Measurements from ENCODE around the gene CSNK1A1L.

The CSNK1A1L gene

GRCh38 chr13:37105251-37105714, at the start of gene CSNK1A1L:
Gene CSNK1A1L, minus strand, starts transcription at chr13:37105664. Its CDS starts 408 bp downstream, at chr13:37105256.
- no peak for DNase-seq

- DNase-seq = no peak
Measured at GRCh38 chr13:37149380-37149779, 43.9 kb upstream of the CSNK1A1L start.

- DNase-seq = no peak
Measured at GRCh38 chr13:37148501-37148900, 43.0 kb upstream of the CSNK1A1L start.

- no peak for DNase-seq
Measured at GRCh38 chr13:37144661-37145060, 39.2 kb upstream of the CSNK1A1L start.

- DNase-seq = no peak
Measured at GRCh38 chr13:37143911-37144310, 38.4 kb upstream of the CSNK1A1L start.

- no peak for DNase-seq
Measured at GRCh38 chr13:37142877-37143276, 37.4 kb upstream of the CSNK1A1L start.

GRCh38 chr13:37141011-37141410, 35.5 kb upstream of the CSNK1A1L start:
- no peak for DNase-seq

- no peak for DNase-seq
Measured at GRCh38 chr13:37139356-37139755, 33.9 kb upstream of the CSNK1A1L start.

GRCh38 chr13:37138926-37139325, 33.5 kb upstream of the CSNK1A1L start:
- no peak for DNase-seq

- DNase-seq = no peak
Measured at GRCh38 chr13:37138169-37138568, 32.7 kb upstream of the CSNK1A1L start.

GRCh38 chr13:37136633-37137032, 31.2 kb upstream of the CSNK1A1L start:
- DNase-seq = no peak

- DNase-seq = no peak
Measured at GRCh38 chr13:37136187-37136586, 30.7 kb upstream of the CSNK1A1L start.

GRCh38 chr13:37134411-37135041, 29.1 kb upstream of the CSNK1A1L start:
- DNase-seq = no peak

- DNase-seq = no peak
Measured at GRCh38 chr13:37132211-37132610, 26.7 kb upstream of the CSNK1A1L start.

- no peak for DNase-seq
Measured at GRCh38 chr13:37131092-37131491, 25.6 kb upstream of the CSNK1A1L start.

- no peak for DNase-seq
Measured at GRCh38 chr13:37129866-37130265, 24.4 kb upstream of the CSNK1A1L start.

GRCh38 chr13:37127691-37128241, 22.3 kb upstream of the CSNK1A1L start:
- no peak for DNase-seq

GRCh38 chr13:37123337-37123736, 17.9 kb upstream of the CSNK1A1L start:
- peak; percentile 65 for DNase-seq

GRCh38 chr13:37118016-37118415, 12.6 kb upstream of the CSNK1A1L start:
- peak; percentile 34 for DNase-seq

- no peak for DNase-seq
Measured at GRCh38 chr13:37114250-37114649, 8.8 kb upstream of the CSNK1A1L start.

- peak; percentile 90 for DNase-seq
Measured at GRCh38 chr13:37113534-37113933, 8.1 kb upstream of the CSNK1A1L start.

GRCh38 chr13:37109051-37109678, 3.7 kb upstream of the CSNK1A1L start:
- DNase-seq = peak; percentile 64

GRCh38 chr13:37107868-37108267, 2.4 kb upstream of the CSNK1A1L start:
- no peak for DNase-seq

- DNase-seq = no peak
Measured at GRCh38 chr13:37107456-37107855, 2.0 kb upstream of the CSNK1A1L start.

Data from DMS79 treated with DMSO at 0.1 percent for 48 hours (cell line).